ENCODE results near the gene HOXB6. TPM values are rescaled to one million over a fixed set of nuclear protein-coding genes. Genes with fewer than 3 reads are reported as not detected.

The HOXB6 gene
- polyA plus RNA-seq, 4 donors, result 81.5 to 108 (median 90.6) TPM

DNA sequence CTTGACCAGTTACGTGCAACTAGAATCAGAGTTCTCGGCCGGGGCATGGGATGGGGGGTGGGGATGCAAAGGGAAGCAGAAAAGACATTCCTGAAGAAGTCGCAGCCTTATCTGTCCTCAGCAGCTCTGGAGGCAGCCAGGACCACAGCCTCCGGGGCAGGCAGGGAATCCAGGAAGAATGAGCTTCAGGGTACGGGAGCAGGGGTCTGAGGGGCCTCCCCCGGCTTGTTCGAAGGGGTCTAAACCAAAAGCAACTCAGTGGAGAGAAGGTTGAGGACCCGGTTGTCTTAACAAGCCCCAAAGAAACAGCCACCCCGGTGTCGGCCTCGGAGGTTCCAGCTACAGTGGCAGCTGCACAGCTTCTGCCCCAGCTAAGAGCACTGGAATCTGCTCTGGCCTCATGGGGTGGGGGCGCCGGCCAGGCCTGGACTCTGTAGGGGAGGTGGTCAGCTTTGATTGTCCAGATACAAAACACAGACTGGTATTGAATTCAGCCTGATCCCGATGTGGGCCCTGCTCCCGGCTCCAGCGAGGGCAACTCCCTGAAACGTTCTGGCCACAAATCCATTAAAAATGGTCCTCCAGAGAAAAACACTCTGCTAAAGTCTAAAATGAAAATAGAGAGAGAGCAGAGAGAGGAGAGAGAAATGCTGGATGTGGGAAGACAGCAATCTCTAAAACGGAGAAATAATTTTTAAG is 34.3 kb downstream of the HOXB6 start:
- no peak for DNase-seq (ENCODE audit: low read depth in 4 of 4, low spot score in 3 of 4)

- DNase-seq (ENCODE audit: low read depth in 4 of 4, low spot score in 3 of 4), result no peak
These were observed 35.0 kb downstream of the HOXB6 start for GRCh38 chr17:48569674-48570324.

DNA sequence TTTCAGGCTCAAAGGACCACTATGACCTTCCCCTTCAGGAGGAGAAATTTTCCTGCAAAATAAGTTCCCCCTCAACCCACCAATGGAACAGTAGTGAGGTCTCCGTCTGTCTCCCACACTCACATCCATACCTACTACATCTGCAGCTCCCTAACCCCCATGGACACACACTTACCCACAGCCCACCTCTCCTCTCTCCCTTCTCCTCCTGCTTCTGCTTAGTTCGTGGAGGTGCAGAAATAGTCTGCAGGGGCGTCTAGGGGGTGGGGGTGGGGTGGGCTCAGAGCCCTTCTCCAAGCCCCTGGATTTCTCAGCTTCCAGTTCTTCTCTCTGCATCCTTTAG is 35.6 kb downstream of the HOXB6 start:
- no peak for DNase-seq (ENCODE audit: low read depth in 4 of 4, low spot score in 3 of 4)

DNA sequence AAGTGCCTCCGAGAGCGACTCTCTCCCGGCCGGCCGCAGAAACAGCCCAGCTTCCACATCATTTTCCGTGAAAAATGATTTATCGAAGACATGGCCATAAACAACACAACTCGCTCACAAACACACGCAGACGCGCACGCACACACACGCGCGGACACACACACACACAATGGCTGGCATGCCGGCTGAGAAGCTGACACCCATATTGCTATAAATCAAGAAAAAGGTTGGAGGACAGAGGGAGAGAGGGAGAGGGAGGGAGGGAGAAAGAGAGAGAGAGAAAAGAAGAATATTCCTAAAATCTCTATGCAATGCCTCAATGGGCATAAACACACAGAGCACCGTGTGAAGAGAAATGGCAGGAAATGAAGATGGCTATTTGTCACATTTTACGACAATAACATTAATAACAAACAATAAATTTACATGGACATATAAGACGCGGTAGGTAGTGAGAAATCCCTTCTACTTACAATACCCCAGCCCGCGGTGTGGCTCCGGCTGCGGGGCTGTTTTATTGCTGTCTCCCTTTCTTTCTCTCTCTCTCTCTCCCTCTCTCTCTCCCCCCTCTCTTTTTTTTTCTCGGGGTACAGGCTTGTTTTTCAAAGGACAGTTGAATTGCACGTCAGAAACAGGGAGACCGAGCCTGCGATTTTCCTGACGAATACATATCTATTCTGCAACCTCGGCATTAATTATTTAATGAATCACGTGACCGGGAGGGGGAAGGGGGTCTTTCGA is 36.1 kb downstream of the HOXB6 start:
- no peak for DNase-seq (ENCODE audit: low read depth in 4 of 4, low spot score in 3 of 4)

DNA sequence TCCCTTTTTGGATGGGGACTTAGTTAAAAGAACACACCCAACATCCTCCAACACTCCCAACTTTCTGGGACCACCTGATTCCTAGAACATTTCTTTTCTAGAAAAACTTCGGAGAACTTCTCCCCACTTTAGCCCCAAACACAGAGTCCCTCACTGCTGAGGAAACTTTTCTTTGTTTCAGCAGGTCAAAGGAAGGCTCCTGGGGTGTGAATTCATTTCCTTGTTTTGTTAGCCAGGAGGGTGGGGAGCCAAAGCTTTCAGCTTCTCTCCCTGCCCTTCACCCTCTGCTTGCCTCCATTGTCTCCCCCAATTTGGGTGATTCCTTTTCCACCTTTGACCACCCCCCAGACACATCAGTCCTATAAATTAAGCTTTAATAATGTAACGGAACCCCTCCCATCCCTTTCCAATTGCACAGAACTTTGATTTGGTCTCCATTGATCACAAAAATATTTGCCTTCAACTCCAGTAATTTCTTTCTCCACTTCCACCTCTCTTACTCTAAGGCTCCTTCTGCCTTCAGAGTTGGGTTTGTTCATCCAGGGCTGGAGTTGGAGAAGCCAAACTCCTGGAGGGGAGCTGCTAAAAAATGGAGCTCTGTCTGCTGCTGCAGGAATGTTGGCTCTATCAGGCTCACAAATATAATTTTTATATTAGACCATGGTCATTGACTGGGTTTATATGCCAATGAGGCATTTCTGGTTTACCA is 37.0 kb downstream of the HOXB6 start:
- DNase-seq (ENCODE audit: low read depth in 4 of 4, low spot score in 3 of 4), result no peak

GRCh38 chr17:48567209-48567608 is 37.6 kb downstream of the HOXB6 start:
- no peak for DNase-seq (ENCODE audit: low read depth in 4 of 4, low spot score in 3 of 4)

DNA sequence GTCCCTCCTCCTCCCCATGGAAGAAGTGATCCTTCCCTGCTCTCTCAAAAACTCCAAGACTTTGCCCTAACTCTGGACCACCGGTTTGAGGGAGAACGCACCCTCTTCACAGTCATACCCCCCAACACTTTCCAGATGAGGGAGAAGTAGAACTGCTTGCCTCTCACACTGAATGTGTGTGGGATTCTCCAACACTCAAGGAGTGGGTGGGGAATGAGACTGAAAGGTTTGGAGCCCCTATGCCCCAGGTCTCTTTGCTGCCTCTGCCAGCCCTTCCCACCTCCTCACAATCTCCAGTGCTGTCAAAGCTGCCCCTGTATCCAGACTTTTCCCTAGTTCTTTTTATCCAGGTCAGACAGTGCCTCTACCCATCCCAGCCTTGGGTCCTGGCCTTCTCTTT is 38.1 kb downstream of the HOXB6 start:
- no peak for DNase-seq (ENCODE audit: low read depth in 4 of 4, low spot score in 3 of 4)

- no peak for DNase-seq (ENCODE audit: low read depth in 4 of 4, low spot score in 3 of 4)
These were observed 38.7 kb downstream of the HOXB6 start for GRCh38 chr17:48565925-48566710.

- no peak for DNase-seq (ENCODE audit: low read depth in 4 of 4, low spot score in 3 of 4)
These were observed 39.7 kb downstream of the HOXB6 start for GRCh38 chr17:48565022-48565554.

DNA sequence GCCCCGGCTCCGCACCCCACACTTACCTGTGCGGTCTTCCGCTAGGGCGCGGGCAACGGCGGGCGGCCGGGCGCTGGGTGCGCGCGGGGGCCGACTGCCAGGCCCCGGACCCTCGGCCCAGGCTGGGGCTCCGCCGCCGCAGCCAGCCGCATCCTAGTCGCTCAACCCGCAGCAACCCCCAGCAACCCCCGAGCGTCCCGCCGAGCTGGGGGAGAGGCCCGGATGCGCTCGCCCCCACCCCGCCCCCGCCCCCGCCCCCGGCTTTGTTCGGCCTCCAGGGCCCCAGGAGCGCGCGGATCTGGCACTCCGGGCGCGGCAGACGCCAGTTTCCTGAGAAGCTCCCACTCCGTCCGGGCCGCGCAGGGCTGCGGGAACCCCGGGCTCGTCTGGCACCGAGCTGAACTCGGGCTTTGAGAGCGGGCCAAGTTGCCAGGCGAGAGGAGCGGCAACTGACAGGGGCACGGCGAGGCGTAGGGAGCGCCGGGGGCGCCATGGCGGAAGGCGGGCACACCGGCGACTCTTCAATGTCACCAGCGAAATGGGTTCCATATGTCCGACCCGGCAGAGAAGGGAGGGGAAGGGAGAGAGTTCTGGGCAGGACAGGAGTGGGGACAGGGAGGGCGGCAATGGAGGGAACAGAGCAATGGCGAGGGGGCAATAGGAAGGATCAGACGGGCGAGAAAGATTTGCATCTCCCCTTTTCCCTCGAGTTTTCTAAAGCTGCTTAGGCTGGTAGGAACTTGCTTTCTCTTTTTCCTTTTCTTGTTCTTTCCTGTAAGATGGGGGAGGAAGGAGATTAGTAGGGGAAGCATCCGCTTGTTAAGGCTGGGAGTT is 40.4 kb downstream of the HOXB6 start:
- DNase-seq (ENCODE audit: low read depth in 4 of 4, low spot score in 3 of 4), result no peak

DNA sequence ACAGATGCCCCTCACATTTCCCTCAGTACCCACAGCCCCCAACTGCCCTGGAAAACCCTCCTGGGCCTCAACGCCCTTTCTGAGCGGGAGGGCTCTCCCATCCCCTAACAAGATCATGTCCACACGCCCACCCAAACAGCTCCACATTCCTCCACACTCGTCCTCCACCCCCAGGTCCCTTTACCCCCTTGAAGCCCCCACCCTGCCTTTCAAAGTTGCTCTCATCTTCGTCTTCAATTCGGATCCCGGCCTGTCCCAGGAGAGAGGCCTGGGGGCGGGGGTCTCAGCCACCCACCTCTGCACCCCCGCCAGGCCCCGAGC is 41.0 kb downstream of the HOXB6 start:
- DNase-seq (ENCODE audit: low read depth in 4 of 4, low spot score in 3 of 4), result no peak

DNA sequence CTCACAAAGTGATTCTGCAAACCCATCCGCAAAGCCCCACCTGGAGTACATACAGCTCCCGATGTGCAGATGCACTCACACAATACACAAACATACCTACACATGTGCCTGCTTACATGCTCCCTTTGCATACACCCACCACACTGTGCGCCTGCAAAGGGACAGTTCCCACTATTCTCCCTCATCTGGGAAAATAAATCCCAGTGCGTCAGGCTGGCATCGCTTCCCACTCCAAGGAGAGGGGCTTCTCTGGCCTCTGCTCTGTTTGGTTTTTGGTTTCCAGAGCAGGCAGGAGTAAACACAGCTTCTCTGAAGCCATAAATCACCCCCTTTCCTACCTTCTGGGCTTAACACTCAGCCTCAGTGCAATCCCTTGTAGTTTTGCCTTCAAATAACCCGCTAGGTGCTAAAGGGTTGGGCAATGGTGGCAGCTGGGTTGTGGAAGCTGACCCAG is 41.4 kb downstream of the HOXB6 start:
- no peak for DNase-seq (ENCODE audit: low read depth in 4 of 4, low spot score in 3 of 4)

DNA sequence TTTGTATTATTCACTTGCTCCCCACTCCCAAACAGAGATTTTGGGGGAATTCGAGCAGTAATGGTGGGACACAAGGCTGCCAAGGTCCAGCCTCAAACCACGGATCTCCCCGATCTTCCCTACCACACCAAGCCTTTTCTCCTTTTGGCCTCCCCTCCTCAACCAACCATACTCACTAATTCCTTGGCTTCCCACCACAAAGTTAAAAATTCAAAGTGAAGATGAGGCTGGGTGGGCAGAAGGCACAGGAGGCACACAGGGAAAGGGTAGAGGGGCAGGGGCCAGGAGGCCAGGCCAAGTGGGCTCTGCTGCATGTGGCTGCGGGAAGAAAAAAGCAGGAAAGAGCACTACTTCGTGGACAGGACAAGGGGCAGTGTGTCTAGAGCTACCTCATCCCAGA is 41.9 kb downstream of the HOXB6 start:
- DNase-seq (ENCODE audit: low read depth in 4 of 4, low spot score in 3 of 4), result no peak

- DNase-seq (ENCODE audit: low read depth in 4 of 4, low spot score in 3 of 4), result no peak
These were observed 42.6 kb downstream of the HOXB6 start for GRCh38 chr17:48561884-48562810.

- no peak for DNase-seq (ENCODE audit: low read depth in 4 of 4, low spot score in 3 of 4)
These were observed 44.7 kb downstream of the HOXB6 start for GRCh38 chr17:48559840-48560817.

- DNase-seq (ENCODE audit: low read depth in 4 of 4, low spot score in 3 of 4), result no peak
These were observed 45.5 kb downstream of the HOXB6 start for GRCh38 chr17:48559122-48559839.

- no peak for DNase-seq (ENCODE audit: low read depth in 4 of 4, low spot score in 3 of 4)
These were observed 46.0 kb downstream of the HOXB6 start for GRCh38 chr17:48558831-48559121.

Data from right renal pelvis (tissue), 4 donors.